Sigmoid colon (tissue), 4 donors: ENCODE measurements around the gene RCCD1.

Experiments
- CTCF ChIP-seq, 4 experiments: fragments of 450-650 bp in 3 of 4; fragments of 200-600 bp in 1 of 4; IDR thresholded peaks; one replicate each; pipeline ENCODE4 v1.5.1; 2016 to 2019; ENCODE audit warnings: antibody characterized with exemption in 4 of 4, mild to moderate bottlenecking in 3 of 4, moderate library complexity in 2 of 4
- EP300 ChIP-seq, 4 donors: sonication (generic); formaldehyde crosslinking; IDR thresholded peaks; one replicate each; pipeline ENCODE4 v1.6.1; 2017; ENCODE audit warnings: antibody characterized with exemption in 4 of 4
- POLR2A ChIP-seq, 2 donors: fragments of 450-650 bp; IDR thresholded peaks; one replicate each; pipeline ENCODE4 v1.6.1; 2016; ENCODE audit warnings: antibody characterized with exemption in 2 of 2, mild to moderate bottlenecking in 2 of 2, moderate library complexity in 2 of 2
- POLR2AphosphoS5 ChIP-seq, 4 donors: sonication (generic); formaldehyde crosslinking; IDR thresholded peaks; one replicate each; pipeline ENCODE4 v1.6.1; 2017; ENCODE audit warnings: antibody characterized with exemption in 4 of 4

- TF ChIP-seq CTCF (IDR thresholded peaks at IDR 0.05) (no peak), POLR2A (IDR thresholded peaks at IDR 0.05) (no peak), POLR2AphosphoS5 (IDR thresholded peaks at IDR 0.05) (no peak), EP300 (IDR thresholded peaks at IDR 0.05) (no peak)
These were observed 44.0 kb upstream of the RCCD1 start for GRCh38 chr15:90910441-90911301.
